Right lobe of liver (tissue), 6 donors: ENCODE results near the gene SLFN13. TPM values are rescaled to one million over a fixed set of nuclear protein-coding genes. Genes with fewer than 3 reads are reported as not detected.

Experiments used
- ATAC-seq, 4 donors: fragments of 200-7000 bp; cut with Tn5 transposase; one replicate each; pipeline ENCODE4 v1.9.1; 2020; ENCODE audit warnings: mild to moderate bottlenecking in 4 of 4, moderate library complexity in 4 of 4
- DNase-seq, 3 donors: peaks; one replicate each; pipeline ENCODE4 v3.0.0-alpha.2; 2020
- H3K27ac ChIP-seq, 3 donors: fragments of 200-600 bp; one replicate each; pipeline ENCODE4 v1.8.0; 2022
- H3K27me3 ChIP-seq, 2 donors: fragments of 200-600 bp; one replicate each; pipeline ENCODE4 v1.8.0; 2022
- H3K36me3 ChIP-seq, 4 donors: fragments of 200-600 bp; sonication (generic) in 1 of 4; one replicate each; pipeline versions ENCODE4 v1.5.1 to v1.8.0; 2017 to 2022; ENCODE audit warnings: control low read depth in 1 of 4
- H3K4me1 ChIP-seq, 4 donors: fragments of 200-600 bp; sonication (generic) in 1 of 4; one replicate each; pipeline versions ENCODE4 v1.5.1 to v1.8.0; 2017 to 2022; ENCODE audit warnings: control low read depth in 1 of 4
- H3K4me3 ChIP-seq, 3 donors: fragments of 200-600 bp; one replicate each; pipeline ENCODE4 v1.8.0; 2022
- H3K9me3 ChIP-seq, 4 donors: fragments of 200-600 bp; sonication (generic) in 1 of 4; one replicate each; pipeline versions ENCODE4 v1.5.1 to v1.8.0; 2017 to 2022; ENCODE audit warnings: control low read depth in 1 of 4
- POLR2A ChIP-seq: fragments of 450-650 bp; IDR thresholded peaks from one replicate; pipeline ENCODE4 v1.6.1; 2017; ENCODE audit warnings: antibody characterized with exemption, mild to moderate bottlenecking
- WGBS: methylation state at CpG from one replicate; pipeline ENCODE4 v1.1.6; 2018; ENCODE audit warnings: low coverage, low lambda C conversion rate; ENCODE audit not compliant: insufficient coverage; ENCODE audit errors: missing lambda C conversion rate; 5-methylcytosine and 5-hydroxymethylcytosine counted together
- intact Hi-C, 2 donors: fragments of 100-400 bp; cut with DNase I; formaldehyde crosslinking; loops; one replicate each; pipeline versions ENCODE4 v1.11.2 to v1.14.1; 2022
- total RNA-seq, 6 experiments: library from RNA; depleted of rRNA in 2 of 6; stranded (reverse); fragments of >200 nt in 2 of 6; fragmentation: NEBNext Ultra II Directional in 3 of 6; extraction: Animal tissue kit (Norgen Biotek cat#: 25700) in 3 of 6; gene quantifications; one replicate each; pipeline versions ENCODE4 v1.1.0 to v1.2.4, GENCODE V29; 2016 to 2023
- TF ChIP-seq, protein P1 (sequence below), 4 donors: fragments of 200-600 bp in 3 of 4; fragments of 450-650 bp in 1 of 4; IDR thresholded peaks; one replicate each; pipeline versions ENCODE4 v1.5.1 to v1.8.0; 2016 to 2022; ENCODE audit warnings: antibody characterized with exemption in 4 of 4, mild to moderate bottlenecking in 2 of 4
- donor health status: DM: no; HTN: yes; CAD: no.
- donor health status: DM: no; HTN: no; CAD: no.
- donor health status: DM: no; HTN: no; CAD: no.
- donor health status: DM: no; HTN: yes; CAD: no.
- donor health status: DM: no; HTN: yes; CAD: no.

The SLFN13 gene
- total RNA-seq, 6 experiments from 2014 or later, result 0.68 to 4.1 (median 1.8) TPM

DNA sequence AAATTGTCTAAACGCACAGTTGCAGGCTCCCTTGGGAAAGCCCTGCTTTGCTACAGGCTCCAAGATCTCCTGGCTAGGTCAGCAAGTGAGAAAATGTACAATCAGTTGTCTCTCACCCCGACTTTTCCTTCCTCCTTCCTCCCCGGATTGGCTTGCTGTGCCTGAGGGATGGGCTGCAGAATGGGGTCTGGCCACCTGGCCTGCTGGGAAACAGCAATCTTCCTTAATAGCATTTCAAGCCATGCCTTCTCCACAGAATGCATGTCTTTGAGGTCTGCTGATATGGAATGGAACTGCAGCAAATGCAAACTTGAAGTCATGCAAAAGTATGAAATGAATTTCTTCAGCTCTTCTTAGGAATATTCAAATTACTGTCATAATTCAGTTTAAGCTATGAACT lies 42.9 kb upstream of the SLFN13 start:
- Histone ChIP-seq H3K36me3 (no peaks in the 10 kb centered on the region), H3K9me3 (no peaks in the 10 kb centered on the region), H3K27me3 (peaks cover 9 to 50% of the 10 kb centered on the region in 2 donors), H3K4me3 (no peak overlapping the region), H3K27ac (no peak overlapping the region), H3K4me1 (peaks cover 0 to 9% (median 0%) of the 10 kb centered on the region in 4 donors)
- TF ChIP-seq, protein P1, sequence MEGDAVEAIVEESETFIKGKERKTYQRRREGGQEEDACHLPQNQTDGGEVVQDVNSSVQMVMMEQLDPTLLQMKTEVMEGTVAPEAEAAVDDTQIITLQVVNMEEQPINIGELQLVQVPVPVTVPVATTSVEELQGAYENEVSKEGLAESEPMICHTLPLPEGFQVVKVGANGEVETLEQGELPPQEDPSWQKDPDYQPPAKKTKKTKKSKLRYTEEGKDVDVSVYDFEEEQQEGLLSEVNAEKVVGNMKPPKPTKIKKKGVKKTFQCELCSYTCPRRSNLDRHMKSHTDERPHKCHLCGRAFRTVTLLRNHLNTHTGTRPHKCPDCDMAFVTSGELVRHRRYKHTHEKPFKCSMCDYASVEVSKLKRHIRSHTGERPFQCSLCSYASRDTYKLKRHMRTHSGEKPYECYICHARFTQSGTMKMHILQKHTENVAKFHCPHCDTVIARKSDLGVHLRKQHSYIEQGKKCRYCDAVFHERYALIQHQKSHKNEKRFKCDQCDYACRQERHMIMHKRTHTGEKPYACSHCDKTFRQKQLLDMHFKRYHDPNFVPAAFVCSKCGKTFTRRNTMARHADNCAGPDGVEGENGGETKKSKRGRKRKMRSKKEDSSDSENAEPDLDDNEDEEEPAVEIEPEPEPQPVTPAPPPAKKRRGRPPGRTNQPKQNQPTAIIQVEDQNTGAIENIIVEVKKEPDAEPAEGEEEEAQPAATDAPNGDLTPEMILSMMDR (IDR thresholded peaks at IDR 0.05), result no peak
- TF ChIP-seq POLR2A, result no peak
- DNase-seq (no peak), ATAC-seq (no peak)
- 13% methylated on average over 3 of the region's 3 CpGs for WGBS
- intact Hi-C loops, result no loop called here

DNA sequence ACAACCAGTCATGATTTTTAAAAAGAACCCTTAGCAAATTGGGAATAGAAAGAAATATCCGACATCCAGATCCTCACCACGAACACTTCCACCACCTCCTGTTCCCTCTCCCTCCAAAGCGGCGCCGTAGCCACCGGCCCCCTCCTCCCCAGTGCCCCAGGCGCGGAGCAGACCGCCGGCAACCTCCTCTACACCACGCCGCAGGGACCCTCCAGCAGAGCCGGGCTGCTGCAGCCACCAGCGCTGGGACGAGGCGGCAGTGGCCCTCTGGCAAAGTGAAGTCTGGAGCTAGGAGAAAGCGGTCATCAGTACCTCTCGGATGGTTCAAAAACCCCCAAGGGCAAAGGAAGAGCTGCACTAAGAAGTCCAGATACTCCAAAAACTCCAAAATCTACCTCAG lies 41.4 kb upstream of the SLFN13 start:
- ATAC-seq (no peak), DNase-seq (no peak)
- WGBS, result 4% methylated on average over 7 of the region's 18 CpGs
- Histone ChIP-seq H3K27ac (no peak overlapping the region), H3K27me3 (peaks cover 9 to 45% of the 10 kb centered on the region in 2 donors), H3K4me1 (peaks cover 0 to 9% (median 0%) of the 10 kb centered on the region in 4 donors), H3K9me3 (no peaks in the 10 kb centered on the region), H3K36me3 (no peaks in the 10 kb centered on the region), H3K4me3 (no peak overlapping the region)
- intact Hi-C loops, result no loop called here
- no peak for TF ChIP-seq POLR2A
- TF ChIP-seq, protein P1 (IDR thresholded peaks at IDR 0.05), result no peak

DNA sequence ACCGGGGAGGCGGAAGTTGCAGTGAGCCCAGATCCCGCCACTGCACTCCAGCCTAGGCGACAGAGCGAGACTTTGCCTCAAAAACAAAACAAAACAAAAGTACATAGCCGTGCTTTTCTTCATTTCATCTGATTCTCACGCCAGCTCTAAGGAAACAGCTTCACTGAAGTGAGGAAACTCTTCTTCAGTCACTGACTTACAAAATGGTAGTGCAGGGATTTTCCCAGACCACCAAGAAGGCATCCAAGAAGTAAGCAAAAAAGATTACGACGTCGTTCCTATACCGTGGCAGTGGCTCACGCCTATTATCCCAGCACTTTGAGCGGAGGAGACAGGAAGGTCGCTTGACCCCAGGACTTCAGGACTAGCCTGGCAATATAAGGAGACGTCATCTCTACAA lies 40.4 kb upstream of the SLFN13 start:
- TF ChIP-seq, protein P1 (IDR thresholded peaks at IDR 0.05), result no peak
- TF ChIP-seq POLR2A, result no peak
- Histone ChIP-seq H3K27me3 (peaks cover 9 to 38% of the 10 kb centered on the region in 2 donors), H3K36me3 (no peaks in the 10 kb centered on the region), H3K4me3 (no peak overlapping the region), H3K4me1 (peaks cover 0 to 9% (median 0%) of the 10 kb centered on the region in 4 donors), H3K9me3 (no peaks in the 10 kb centered on the region), H3K27ac (no peak overlapping the region)
- WGBS, result 33% methylated on average over 11 of the region's 15 CpGs
- ATAC-seq (no peak), DNase-seq (no peak)
- intact Hi-C loops, result no loop called here

- no peaks in the 10 kb centered on the region for H3K36me3 ChIP-seq
- intact Hi-C loops, result no loop called here
- 10% methylated on average over 22 of the region's 42 CpGs for WGBS
- peak in 2 of 3 donors; percentile 41 to 61 for DNase-seq
- TF ChIP-seq, protein P1 (IDR thresholded peaks at IDR 0.05), result no peak
- TF ChIP-seq POLR2A, result no peak
- H3K4me1 ChIP-seq, result peaks cover 0 to 9% (median 0%) of the 10 kb centered on the region in 4 donors
- peak; percentile 51 to 63 (median 61) for ATAC-seq
- peak overlapping the region; percentile 23 to 41 (median 38) for H3K4me3 ChIP-seq
- H3K9me3 ChIP-seq, result no peaks in the 10 kb centered on the region
- H3K27me3 ChIP-seq, result peaks cover 9 to 42% of the 10 kb centered on the region in 2 donors
- H3K27ac ChIP-seq, result no peak overlapping the region
These were observed 38.6 kb upstream of the SLFN13 start for GRCh38 chr17:35486920-35487732.
